ENCODE data around the gene PLN. TPM values are rescaled to one million over a fixed set of nuclear protein-coding genes. Genes with fewer than 3 reads are reported as not detected.

Gene PLN
- total RNA-seq, 2 donors from 2014 or later = 13.3 to 23.5 TPM

DNA sequence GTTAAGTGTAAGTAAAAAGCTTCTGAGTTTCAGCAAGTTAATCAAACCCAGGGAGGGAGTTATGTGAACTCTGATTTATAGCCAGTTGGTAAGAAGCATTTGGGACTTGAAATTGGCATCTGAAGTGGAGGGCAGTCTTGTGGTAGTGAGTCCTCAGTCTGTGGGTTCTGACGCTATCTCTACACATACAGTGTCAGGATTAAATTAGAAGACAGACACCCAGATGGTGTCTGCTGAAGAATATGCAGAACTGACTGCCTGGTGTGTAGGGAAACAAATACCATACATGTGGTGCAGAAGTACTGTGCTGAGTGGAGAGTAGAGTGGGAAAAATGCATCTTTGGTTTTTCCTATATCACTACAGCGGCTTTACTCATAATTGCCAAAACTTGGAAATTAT is 43.5 kb upstream of the PLN start:
- Histone ChIP-seq H3K4me3 (no peak overlapping the region), H3K36me3 (no peaks in the 10 kb centered on the region), H3K4me1 (replicated peaks) (no peaks in the 10 kb centered on the region), H3K27ac (no peak overlapping the region), H3K27me3 (replicated peaks; ENCODE audit: insufficient read depth) (no peaks in the 10 kb centered on the region), H3K9me3 (no peaks in the 10 kb centered on the region)
- intact Hi-C loops (cut with DNase I) = loop anchor here (5.0 kb wide), 1 partner anchor 217 kb away; no protein-coding TSS in a partner anchor
- 95% methylated on average over 2 of the region's 2 CpGs for WGBS
- DNase-seq (ENCODE audit: low spot score) = no peak
- TF ChIP-seq POLR2AphosphoS5 (IDR thresholded peaks at IDR 0.05) (no peak), POLR2A (IDR thresholded peaks at IDR 0.05) (no peak)
- TF ChIP-seq, protein P1, sequence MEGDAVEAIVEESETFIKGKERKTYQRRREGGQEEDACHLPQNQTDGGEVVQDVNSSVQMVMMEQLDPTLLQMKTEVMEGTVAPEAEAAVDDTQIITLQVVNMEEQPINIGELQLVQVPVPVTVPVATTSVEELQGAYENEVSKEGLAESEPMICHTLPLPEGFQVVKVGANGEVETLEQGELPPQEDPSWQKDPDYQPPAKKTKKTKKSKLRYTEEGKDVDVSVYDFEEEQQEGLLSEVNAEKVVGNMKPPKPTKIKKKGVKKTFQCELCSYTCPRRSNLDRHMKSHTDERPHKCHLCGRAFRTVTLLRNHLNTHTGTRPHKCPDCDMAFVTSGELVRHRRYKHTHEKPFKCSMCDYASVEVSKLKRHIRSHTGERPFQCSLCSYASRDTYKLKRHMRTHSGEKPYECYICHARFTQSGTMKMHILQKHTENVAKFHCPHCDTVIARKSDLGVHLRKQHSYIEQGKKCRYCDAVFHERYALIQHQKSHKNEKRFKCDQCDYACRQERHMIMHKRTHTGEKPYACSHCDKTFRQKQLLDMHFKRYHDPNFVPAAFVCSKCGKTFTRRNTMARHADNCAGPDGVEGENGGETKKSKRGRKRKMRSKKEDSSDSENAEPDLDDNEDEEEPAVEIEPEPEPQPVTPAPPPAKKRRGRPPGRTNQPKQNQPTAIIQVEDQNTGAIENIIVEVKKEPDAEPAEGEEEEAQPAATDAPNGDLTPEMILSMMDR (IDR thresholded peaks at IDR 0.05) = no peak

DNA sequence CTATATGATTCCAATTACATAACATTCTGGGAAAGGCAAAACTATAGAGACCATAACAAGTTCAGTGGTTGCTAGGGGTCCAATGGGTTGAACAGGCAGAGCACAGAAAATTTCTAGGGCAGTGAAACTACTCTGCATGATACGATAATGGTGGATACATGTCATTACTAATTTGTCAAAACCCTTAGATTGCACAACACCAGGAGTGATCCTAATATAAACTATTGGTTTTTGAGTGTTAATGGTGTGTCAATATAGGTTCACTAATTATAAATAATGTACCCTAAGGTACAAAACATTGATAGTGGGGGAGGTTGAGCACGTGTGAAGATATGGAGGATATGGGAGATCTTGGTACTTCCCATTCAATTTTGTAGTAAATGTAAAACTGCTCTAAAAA is 42.4 kb upstream of the PLN start:
- DNase-seq (ENCODE audit: low spot score) = no peak
- 97% methylated on average over 2 of the region's 2 CpGs for WGBS
- intact Hi-C loops (cut with DNase I) = loop anchor here (5.0 kb wide), 1 partner anchor 218 kb away; no protein-coding TSS in a partner anchor
- no peak for TF ChIP-seq POLR2A (IDR thresholded peaks at IDR 0.05)
- no peak for TF ChIP-seq POLR2AphosphoS5 (IDR thresholded peaks at IDR 0.05)
- TF ChIP-seq, protein P1 (IDR thresholded peaks at IDR 0.05) = no peak
- H3K9me3 ChIP-seq = no peaks in the 10 kb centered on the region
- no peaks in the 10 kb centered on the region for H3K36me3 ChIP-seq
- no peaks in the 10 kb centered on the region for H3K4me1 ChIP-seq (replicated peaks)
- no peaks in the 10 kb centered on the region for H3K27me3 ChIP-seq (replicated peaks; ENCODE audit: insufficient read depth)
- no peak overlapping the region for H3K4me3 ChIP-seq
- no peak overlapping the region for H3K27ac ChIP-seq

DNA sequence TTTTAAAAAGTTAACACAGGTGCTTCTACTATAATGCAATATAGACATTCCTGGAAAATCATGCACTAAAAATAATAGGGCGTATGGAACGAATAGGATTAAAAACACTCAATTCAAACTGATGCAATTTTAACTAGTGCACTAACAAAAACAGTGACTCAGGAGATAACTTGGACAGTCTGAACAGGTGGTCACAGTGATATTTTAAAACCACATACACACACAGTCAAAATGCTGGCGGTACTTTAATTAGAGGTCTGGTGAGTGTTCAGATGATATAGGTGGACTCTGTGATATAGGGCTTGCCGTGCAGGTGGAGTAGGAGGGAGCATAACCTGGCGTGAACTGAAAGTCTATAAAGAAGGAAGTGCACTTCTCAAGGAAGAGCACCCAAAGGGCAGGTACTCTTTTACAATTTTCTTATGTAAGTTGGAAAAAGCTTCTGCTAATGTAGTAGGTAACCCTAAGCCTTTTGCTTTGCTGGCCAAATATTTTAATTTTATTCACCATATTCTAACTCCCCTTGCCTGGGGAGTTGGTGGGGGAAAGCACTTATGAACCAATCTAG is 41.9 kb upstream of the PLN start:
- H3K4me1 ChIP-seq (replicated peaks) = no peaks in the 10 kb centered on the region
- no peaks in the 10 kb centered on the region for H3K27me3 ChIP-seq (replicated peaks; ENCODE audit: insufficient read depth)
- TF ChIP-seq POLR2A (IDR thresholded peaks at IDR 0.05) (no peak), POLR2AphosphoS5 (IDR thresholded peaks at IDR 0.05) (no peak)
- TF ChIP-seq, protein P1 (IDR thresholded peaks at IDR 0.05) = no peak
- no peaks in the 10 kb centered on the region for H3K9me3 ChIP-seq
- intact Hi-C loops (cut with DNase I) = loop anchor here (5.0 kb wide), 1 partner anchor 219 kb away; no protein-coding TSS in a partner anchor
- 84% methylated on average over 5 of the region's 5 CpGs for WGBS
- no peak for DNase-seq (ENCODE audit: low spot score)
- no peak overlapping the region for H3K4me3 ChIP-seq
- no peaks in the 10 kb centered on the region for H3K36me3 ChIP-seq
- H3K27ac ChIP-seq = no peak overlapping the region

DNA sequence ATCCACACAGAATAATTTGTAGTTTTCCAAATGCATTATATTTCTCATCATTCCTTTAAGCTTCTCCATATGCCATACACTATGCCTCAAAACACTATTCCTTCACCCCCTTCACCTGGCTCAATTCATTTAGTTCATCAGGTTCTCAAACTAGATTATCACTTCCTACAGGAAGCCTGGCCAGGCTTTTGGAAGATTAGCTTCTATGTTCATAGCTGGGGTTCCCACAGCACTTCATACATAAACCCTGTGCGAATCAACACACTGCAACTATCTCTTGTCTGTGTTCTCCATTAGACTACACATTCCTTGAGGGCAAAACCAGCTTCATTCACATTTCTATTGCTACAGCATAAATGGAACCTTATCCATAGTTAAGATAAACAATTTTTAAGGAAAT is 40.5 kb upstream of the PLN start:
- no peaks in the 10 kb centered on the region for H3K36me3 ChIP-seq
- H3K9me3 ChIP-seq = no peaks in the 10 kb centered on the region
- no peak overlapping the region for H3K4me3 ChIP-seq
- TF ChIP-seq, protein P1 (IDR thresholded peaks at IDR 0.05) = no peak
- TF ChIP-seq POLR2AphosphoS5 (IDR thresholded peaks at IDR 0.05) = no peak
- TF ChIP-seq POLR2A (IDR thresholded peaks at IDR 0.05) = no peak
- no peak overlapping the region for H3K27ac ChIP-seq
- H3K4me1 ChIP-seq (replicated peaks) = no peaks in the 10 kb centered on the region
- no peak for DNase-seq (ENCODE audit: low spot score)
- WGBS = 95% methylated on average over 1 of the region's 1 CpG
- no peaks in the 10 kb centered on the region for H3K27me3 ChIP-seq (replicated peaks; ENCODE audit: insufficient read depth)
- intact Hi-C loops (cut with DNase I) = loop anchor here (5.0 kb wide), 1 partner anchor 220 kb away; no protein-coding TSS in a partner anchor

DNA sequence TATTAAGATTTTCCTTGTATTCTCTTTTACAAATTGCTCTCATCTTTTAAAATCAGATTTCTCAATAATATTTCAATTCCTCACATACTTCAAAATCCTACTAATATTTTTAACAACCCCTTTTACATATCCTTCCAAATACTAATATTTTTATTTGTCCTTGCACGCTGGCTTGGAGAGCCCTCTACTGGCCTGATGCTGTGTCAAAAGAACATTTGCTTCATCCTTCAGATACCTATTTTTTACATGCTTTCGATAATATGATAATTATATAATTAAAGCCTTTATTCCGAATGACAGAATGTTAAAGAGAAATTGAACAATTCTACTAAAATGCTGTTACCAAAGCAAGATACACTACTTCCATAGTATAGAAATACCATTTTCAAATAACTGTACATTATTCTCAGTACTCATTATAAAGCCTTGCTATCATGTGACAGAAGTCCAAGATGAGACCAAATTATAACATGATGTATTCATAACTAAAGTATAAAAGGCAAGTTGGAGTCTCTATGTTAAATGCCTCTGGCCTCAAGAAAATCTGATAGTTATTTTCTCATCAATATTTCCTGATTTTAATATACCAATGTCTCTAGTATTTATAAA is 39.0 kb upstream of the PLN start:
- no peak overlapping the region for H3K27ac ChIP-seq
- H3K27me3 ChIP-seq (replicated peaks; ENCODE audit: insufficient read depth) = no peaks in the 10 kb centered on the region
- no peak for DNase-seq (ENCODE audit: low spot score)
- no peak overlapping the region for H3K4me3 ChIP-seq
- no peaks in the 10 kb centered on the region for H3K4me1 ChIP-seq (replicated peaks)
- no peak for TF ChIP-seq POLR2AphosphoS5 (IDR thresholded peaks at IDR 0.05)
- TF ChIP-seq, protein P1 (IDR thresholded peaks at IDR 0.05) = peak in 3 of 4 experiments; percentile 31 to 46 (median 37)
- H3K36me3 ChIP-seq = no peaks in the 10 kb centered on the region
- intact Hi-C loops (cut with DNase I) = loop anchor here (5.0 kb wide), 1 partner anchor 222 kb away; no protein-coding TSS in a partner anchor
- WGBS = 57% methylated on average over 3 of the region's 3 CpGs
- no peaks in the 10 kb centered on the region for H3K9me3 ChIP-seq

All from prostate gland (tissue), 2 donors.